ENCODE results near the gene PLEKHA7.

PLEKHA7 gene

DNA sequence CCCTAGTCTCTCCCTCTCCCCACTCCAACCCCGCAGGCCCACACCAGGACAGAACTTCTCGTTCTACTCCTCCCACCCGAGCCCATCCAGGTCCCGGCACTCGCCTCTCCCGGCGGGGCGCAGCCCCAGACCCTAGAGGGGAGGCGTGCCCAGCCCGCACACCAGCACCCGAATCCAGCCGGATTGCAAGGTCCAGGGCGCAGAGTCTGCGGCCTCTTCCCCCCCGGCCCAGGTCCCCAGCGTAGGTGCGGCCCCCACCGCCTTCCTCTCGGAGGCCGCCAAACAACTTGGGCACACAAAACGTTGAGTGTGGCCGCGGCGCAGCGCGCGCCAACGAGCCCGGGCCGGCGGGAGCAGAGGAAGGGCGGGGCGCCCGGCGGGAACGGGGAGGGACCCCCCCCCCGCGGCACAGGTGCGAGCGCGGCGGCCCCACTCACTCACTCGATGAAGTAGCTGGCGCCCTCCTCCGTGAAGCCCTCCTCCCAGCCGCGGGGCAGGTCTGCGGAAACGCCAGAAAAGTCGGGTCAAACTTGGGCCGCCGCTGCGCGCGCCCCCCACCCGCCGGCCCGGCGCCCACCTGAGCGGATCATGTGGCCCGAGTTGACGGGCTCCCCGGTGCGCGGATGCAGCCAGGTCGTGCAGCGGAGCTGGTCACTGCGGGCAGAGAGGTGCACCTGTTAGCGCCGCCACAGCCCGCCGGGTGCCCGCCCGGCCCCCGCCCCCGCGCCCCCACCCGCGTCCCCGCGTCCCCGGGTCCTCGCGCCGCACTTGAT lies 480 bp downstream of the PLEKHA7 start:
- DNase-seq (ENCODE audit: insufficient read length, low spot score), result no peak
- TF ChIP-seq, protein P1, sequence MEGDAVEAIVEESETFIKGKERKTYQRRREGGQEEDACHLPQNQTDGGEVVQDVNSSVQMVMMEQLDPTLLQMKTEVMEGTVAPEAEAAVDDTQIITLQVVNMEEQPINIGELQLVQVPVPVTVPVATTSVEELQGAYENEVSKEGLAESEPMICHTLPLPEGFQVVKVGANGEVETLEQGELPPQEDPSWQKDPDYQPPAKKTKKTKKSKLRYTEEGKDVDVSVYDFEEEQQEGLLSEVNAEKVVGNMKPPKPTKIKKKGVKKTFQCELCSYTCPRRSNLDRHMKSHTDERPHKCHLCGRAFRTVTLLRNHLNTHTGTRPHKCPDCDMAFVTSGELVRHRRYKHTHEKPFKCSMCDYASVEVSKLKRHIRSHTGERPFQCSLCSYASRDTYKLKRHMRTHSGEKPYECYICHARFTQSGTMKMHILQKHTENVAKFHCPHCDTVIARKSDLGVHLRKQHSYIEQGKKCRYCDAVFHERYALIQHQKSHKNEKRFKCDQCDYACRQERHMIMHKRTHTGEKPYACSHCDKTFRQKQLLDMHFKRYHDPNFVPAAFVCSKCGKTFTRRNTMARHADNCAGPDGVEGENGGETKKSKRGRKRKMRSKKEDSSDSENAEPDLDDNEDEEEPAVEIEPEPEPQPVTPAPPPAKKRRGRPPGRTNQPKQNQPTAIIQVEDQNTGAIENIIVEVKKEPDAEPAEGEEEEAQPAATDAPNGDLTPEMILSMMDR (IDR thresholded peaks at IDR 0.05; ENCODE audit: insufficient read depth, missing control alignments), result no peak
- FAIRE-seq, result no peak

DNA sequence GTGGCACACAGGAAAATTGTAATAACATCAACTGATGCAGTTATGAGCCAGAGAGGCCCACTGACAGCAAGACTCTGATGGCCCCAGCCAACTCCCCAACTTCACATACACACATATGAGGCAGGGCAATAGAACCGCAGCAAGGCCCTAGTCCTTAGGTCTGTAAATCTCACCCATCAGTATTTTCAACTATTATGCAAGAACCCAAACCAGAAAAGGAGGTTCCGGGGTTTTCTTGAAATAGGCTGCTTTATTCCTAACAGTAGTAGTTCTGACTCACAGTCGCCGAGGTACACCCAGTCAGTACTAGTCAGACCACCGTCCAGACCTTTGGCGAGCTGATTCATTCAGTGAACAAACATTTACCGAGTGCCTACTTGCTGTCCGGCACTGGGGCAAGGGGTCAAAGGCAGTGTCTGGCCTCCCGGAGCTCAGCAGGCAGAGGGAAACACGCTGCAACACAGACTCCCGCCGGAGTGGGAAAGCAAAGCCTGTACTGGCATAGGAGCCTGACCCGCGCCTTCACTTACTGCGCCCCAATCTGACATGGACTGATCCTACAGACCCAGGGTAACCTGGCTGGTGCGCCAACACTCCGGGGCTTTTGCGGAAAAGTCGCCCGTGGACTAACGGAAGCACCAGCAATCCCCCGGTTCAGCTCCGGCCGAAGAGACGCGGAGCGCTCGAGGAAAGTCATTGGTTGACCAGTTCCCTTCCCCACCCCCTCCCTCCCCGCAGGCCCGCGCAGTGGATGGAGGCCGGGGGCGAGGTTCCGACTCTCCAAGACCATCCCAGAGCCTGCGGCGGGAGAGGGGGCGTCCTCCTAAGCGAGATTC lies 1.3 kb downstream of the PLEKHA7 start:
- TF ChIP-seq, protein P1 (IDR thresholded peaks at IDR 0.05; ENCODE audit: insufficient read depth, missing control alignments), result no peak
- DNase-seq (ENCODE audit: insufficient read length, low spot score), result no peak
- FAIRE-seq, result no peak

DNA sequence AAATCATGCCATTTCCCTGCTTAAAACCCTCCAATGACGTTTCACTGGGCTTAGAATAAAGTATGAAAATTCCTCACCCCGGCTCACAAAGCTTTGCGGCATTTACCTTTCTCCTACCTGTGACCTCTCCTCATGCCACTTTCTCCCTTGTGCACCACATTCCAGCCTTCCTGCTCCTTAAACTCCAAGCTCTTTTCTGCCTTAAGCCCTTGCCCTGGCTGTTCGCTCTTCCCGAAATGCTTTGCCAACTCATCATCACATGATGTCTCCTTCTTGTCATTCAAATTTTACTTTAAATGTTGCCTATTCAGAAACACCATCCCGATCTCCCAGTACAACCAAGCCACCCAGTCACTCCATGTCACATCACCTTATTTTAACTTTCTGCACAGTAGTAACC lies 2.0 kb downstream of the PLEKHA7 start:
- FAIRE-seq, result no peak
- TF ChIP-seq, protein P1 (IDR thresholded peaks at IDR 0.05; ENCODE audit: insufficient read depth, missing control alignments), result no peak
- DNase-seq (ENCODE audit: insufficient read length, low spot score), result no peak

DNA sequence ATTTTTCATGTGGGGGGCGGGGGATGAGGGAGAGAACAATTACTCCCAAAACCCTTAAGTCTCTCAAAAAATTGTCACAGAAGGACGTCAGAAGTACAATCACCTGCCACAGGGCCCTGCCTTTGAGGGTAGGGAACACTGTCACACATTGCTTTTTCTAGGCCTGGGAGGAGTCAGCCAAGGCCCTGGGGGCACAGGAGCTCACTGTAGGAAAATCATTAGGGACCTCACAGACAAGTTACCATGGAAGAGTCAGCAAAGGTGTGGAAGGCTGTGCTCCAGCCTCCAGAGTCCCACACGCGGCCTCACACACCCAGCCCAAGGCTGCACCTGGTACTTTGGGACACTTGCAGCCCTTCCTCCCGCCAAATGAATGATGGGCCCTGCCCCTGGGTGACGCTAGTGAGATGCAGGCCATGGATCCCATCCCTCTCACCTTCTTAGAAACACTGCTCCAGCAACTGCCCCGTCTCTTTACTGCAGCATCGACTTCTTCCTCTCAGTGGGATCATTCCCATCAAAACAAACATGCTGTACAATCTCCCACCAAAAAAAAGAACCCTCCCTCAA lies 3.3 kb downstream of the PLEKHA7 start:
- DNase-seq (ENCODE audit: insufficient read length, low spot score) (no peak), FAIRE-seq (no peak)
- TF ChIP-seq, protein P1 (IDR thresholded peaks at IDR 0.05; ENCODE audit: insufficient read depth, missing control alignments), result no peak

DNA sequence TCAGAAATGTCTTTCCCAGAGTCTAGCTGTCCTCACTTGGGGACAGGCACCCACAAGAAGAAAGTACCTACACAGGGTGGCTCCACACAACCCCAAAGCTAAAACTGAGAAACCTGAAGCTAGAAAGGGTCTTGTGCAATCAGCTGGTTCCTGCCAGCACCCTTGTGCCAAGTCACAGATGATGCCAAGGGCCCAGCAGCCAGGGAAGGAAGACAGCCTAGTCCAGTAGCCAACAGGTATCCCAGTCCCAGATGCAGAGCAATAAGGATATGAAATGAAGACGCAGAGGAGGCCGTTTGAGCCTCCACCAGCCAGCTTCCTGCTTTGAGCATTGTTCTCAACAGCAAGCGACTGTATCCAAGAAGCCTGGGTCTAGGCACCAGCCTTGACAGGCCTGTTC lies 6.1 kb downstream of the PLEKHA7 start:
- FAIRE-seq (no peak), DNase-seq (ENCODE audit: insufficient read length, low spot score) (no peak)
- TF ChIP-seq, protein P1 (IDR thresholded peaks at IDR 0.05; ENCODE audit: insufficient read depth, missing control alignments), result no peak

DNA sequence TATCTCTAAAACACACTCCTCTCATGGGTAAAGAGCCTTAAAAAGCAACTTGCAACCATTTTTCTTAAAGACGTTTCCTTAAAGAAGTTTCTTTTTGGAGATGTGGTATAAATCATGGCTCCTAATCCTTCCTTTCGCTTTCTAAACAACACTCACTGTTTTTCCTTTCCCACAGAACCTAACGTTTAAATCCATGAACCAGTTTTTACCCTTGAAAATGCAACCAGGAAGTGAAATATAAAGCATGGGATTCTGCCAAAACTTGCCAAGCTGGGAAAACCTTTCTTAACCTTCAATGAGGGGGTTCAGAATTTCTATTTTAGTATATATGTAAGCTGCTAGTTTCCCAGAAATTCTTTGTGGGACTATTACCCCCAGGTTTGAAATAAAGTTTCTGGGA lies 8.6 kb downstream of the PLEKHA7 start:
- no peak for DNase-seq (ENCODE audit: insufficient read length, low spot score)
- no peak for FAIRE-seq
- TF ChIP-seq, protein P1 (IDR thresholded peaks at IDR 0.05; ENCODE audit: insufficient read depth, missing control alignments), result no peak
